ENCODE measurements around the gene CELF2.
"Not testable (repeated sequence)": the region's sequence is repeated elsewhere in the genome, so short reads cannot be mapped to it uniquely, and the experiment has no call there.

The CELF2 gene

GRCh38 chr10:11344550-11344949 is 326.9 kb downstream of the CELF2 start:
- TF ChIP-seq TCF4 (CRISPR knock-in tag; IDR thresholded peaks at IDR 0.05; ENCODE audit: borderline replicate concordance) (no peak), PPARA (CRISPR knock-in tag; IDR thresholded peaks at IDR 0.05; ENCODE audit: borderline replicate concordance) (no peak), ZC3H10 (CRISPR knock-in tag; IDR thresholded peaks at IDR 0.05) (no peak), SNAI2 (CRISPR knock-in tag; IDR thresholded peaks at IDR 0.05) (no peak), PATZ1 (CRISPR knock-in tag; IDR thresholded peaks at IDR 0.05; ENCODE audit: borderline replicate concordance) (no peak), ISL1 (CRISPR knock-in tag; IDR thresholded peaks at IDR 0.05) (no peak), ZNF8 (CRISPR knock-in tag; IDR thresholded peaks at IDR 0.05) (no peak), ZNF70 (CRISPR knock-in tag; IDR thresholded peaks at IDR 0.05) (no peak), RARB (CRISPR knock-in tag; IDR thresholded peaks at IDR 0.05) (no peak), ZNF565 (CRISPR knock-in tag; conservative IDR thresholded peaks at IDR 0.05; ENCODE audit: low read depth) (no peak), ESRRG (CRISPR knock-in tag; IDR thresholded peaks at IDR 0.05) (no peak), TOX (CRISPR knock-in tag; IDR thresholded peaks at IDR 0.05; ENCODE audit: borderline replicate concordance) (no peak), ARNTL (CRISPR knock-in tag; IDR thresholded peaks at IDR 0.05; ENCODE audit: borderline replicate concordance, low read depth) (no peak), BACH2 (CRISPR knock-in tag; IDR thresholded peaks at IDR 0.05; ENCODE audit: borderline replicate concordance) (no peak), TSHZ2 (CRISPR knock-in tag; IDR thresholded peaks at IDR 0.05) (no peak), CSDC2 (CRISPR knock-in tag; IDR thresholded peaks at IDR 0.05) (no peak), GLIS3 (CRISPR knock-in tag; IDR thresholded peaks at IDR 0.05) (no peak), ZFP3 (CRISPR knock-in tag; IDR thresholded peaks at IDR 0.05) (no peak), CSRNP3 (CRISPR knock-in tag; IDR thresholded peaks at IDR 0.05) (no peak)
- ATAC-seq: no peak

- no peak for TF ChIP-seq TSHZ2 (CRISPR knock-in tag; IDR thresholded peaks at IDR 0.05)
- no peak for TF ChIP-seq CREB5 (CRISPR knock-in tag; IDR thresholded peaks at IDR 0.05; ENCODE audit: low read depth)
- no peak for TF ChIP-seq ZFP3 (CRISPR knock-in tag; IDR thresholded peaks at IDR 0.05)
- no peak for TF ChIP-seq ISL1 (CRISPR knock-in tag; IDR thresholded peaks at IDR 0.05)
- no peak for TF ChIP-seq BACH2 (CRISPR knock-in tag; IDR thresholded peaks at IDR 0.05; ENCODE audit: borderline replicate concordance)
- no peak for TF ChIP-seq ZNF565 (CRISPR knock-in tag; conservative IDR thresholded peaks at IDR 0.05; ENCODE audit: low read depth)
- no peak for TF ChIP-seq PPARA (CRISPR knock-in tag; IDR thresholded peaks at IDR 0.05; ENCODE audit: borderline replicate concordance)
- no peak for ATAC-seq
Measured at GRCh38 chr10:11345224-11346054, 327.8 kb downstream of the CELF2 start.

GRCh38 chr10:11347580-11347979 is 329.9 kb downstream of the CELF2 start:
- ATAC-seq: not testable (repeated sequence)

All from SK-N-SH treated with all-trans-retinoic acid at 6 μM for 48 hours (cell line).